Vagina (tissue), 2 donors: ENCODE data around the gene PRKACG.

ENCODE experiments used
- CTCF ChIP-seq, 3 experiments: fragments of 450-650 bp in 2 of 3; fragments of 200-600 bp in 1 of 3; sonication (generic) in 1 of 3; IDR thresholded peaks; one replicate each; pipeline ENCODE4 v1.5.1; 2017 to 2019; ENCODE audit warnings: antibody characterized with exemption in 3 of 3, mild to moderate bottlenecking in 2 of 3, moderate library complexity in 2 of 3
- POLR2A ChIP-seq, 2 donors: fragments of 450-650 bp; IDR thresholded peaks; one replicate each; pipeline ENCODE4 v1.6.1; 2017; ENCODE audit warnings: antibody characterized with exemption in 2 of 2, mild to moderate bottlenecking in 2 of 2, moderate library complexity in 2 of 2
- POLR2AphosphoS5 ChIP-seq, 2 donors: sonication (generic); formaldehyde crosslinking; IDR thresholded peaks; one replicate each; pipeline ENCODE4 v1.9.0; 2017; ENCODE audit warnings: antibody characterized with exemption in 2 of 2, mild to moderate bottlenecking in 2 of 2, low read depth in 1 of 2; ENCODE audit not compliant: insufficient read depth in 1 of 2

DNA sequence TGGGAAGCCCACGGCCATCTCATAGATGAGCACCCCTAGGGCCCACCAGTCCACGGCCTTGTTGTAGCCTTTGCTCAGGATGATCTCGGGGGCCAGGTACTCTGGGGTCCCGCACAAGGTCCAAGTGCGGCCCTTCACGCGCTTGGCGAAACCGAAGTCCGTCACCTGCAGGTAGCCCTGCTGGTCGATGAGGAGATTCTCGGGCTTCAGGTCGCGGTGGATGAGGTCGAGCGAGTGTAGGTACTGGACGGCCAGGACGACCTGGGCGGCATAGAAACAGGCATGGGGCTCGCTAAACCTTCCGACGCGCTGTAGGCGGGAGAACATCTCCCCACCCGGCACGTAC lies 558 bp downstream of the PRKACG start:
- no peak for TF ChIP-seq CTCF (IDR thresholded peaks at IDR 0.05)
- no peak for TF ChIP-seq POLR2AphosphoS5 (IDR thresholded peaks at IDR 0.05; ENCODE audit: insufficient read depth in 1 of 2, low read depth in 1 of 2)
- TF ChIP-seq POLR2A (IDR thresholded peaks at IDR 0.05) = no peak
